ENCODE data around the gene LITAF. TPM values are rescaled to one million over a fixed set of nuclear protein-coding genes. Genes with fewer than 3 reads are reported as not detected.

The LITAF gene
- total RNA-seq, 1 donor from 2014 or later: 55.8 TPM

DNA sequence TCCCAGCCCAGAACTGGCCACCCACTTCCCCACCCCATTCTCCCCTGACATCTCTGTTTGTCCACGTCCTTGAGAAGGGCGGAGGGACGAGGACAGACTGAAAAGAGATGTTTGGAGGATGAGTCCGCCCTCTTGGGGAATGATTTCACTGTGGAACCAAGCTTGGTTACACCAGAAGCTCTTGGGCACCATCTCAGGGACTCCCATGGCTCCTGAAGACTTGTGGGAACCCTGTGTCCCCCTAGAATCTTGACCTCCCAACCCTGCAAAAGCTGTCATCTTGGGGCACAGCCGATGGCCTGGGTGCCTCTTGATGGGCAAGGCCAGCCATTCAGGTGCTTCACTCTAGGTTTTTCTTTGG lies 25.9 kb upstream of the LITAF start:
- Histone ChIP-seq H3K36me3 (ENCODE audit: control insufficient read depth, insufficient read depth, low read length) (no peaks in the 10 kb centered on the region), H3K27me3 (ENCODE audit: control insufficient read depth, insufficient read depth, low read length) (no peaks in the 10 kb centered on the region), H3K4me3 (ENCODE audit: low read depth, low read length) (no peak overlapping the region)
- TF ChIP-seq, protein P1, sequence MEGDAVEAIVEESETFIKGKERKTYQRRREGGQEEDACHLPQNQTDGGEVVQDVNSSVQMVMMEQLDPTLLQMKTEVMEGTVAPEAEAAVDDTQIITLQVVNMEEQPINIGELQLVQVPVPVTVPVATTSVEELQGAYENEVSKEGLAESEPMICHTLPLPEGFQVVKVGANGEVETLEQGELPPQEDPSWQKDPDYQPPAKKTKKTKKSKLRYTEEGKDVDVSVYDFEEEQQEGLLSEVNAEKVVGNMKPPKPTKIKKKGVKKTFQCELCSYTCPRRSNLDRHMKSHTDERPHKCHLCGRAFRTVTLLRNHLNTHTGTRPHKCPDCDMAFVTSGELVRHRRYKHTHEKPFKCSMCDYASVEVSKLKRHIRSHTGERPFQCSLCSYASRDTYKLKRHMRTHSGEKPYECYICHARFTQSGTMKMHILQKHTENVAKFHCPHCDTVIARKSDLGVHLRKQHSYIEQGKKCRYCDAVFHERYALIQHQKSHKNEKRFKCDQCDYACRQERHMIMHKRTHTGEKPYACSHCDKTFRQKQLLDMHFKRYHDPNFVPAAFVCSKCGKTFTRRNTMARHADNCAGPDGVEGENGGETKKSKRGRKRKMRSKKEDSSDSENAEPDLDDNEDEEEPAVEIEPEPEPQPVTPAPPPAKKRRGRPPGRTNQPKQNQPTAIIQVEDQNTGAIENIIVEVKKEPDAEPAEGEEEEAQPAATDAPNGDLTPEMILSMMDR (IDR thresholded peaks at IDR 0.05; ENCODE audit: insufficient read depth, low read length, poor library complexity, severe bottlenecking): no peak
- DNase-seq (ENCODE audit: low read depth): no peak

DNA sequence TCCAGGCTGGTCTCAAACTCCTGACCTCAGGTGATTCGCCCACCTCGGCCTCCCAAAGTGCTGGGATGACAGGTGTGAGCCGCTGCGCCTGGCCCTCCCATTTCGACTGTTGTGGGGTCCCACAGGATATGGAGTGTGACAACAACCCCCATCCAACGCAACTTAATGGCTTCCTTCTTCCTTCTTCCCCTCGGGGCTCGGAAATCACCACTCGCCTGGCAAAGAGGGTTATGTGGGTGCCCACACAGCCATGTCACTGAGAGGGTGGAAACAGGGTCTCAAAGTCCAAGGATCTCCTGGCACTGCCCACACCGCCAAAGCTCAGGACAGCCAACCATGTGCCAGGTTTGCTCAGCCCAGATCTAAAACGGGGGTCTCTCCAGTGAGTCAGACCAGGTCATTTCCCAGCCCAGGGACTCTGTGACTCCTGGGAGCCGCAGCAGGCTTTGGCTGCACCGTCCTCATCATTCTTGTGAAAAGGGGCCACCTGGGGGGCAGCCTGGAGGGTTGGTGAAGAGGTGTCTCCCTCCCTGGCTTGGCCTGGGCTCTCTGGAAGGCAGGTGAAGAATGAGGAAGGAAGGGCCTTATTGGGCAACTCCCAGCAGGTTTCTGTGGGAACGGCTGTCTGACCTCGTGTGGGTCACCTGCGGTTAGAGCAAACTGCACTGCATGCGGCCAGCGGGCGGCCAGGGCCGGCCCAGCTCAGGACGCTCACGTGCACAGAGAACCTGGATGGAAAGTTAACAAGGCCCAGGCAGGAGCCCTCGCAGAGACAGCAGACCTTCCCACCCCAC lies 25.3 kb upstream of the LITAF start:
- H3K27me3 ChIP-seq (ENCODE audit: control insufficient read depth, insufficient read depth, low read length): no peaks in the 10 kb centered on the region
- TF ChIP-seq, protein P1 (IDR thresholded peaks at IDR 0.05; ENCODE audit: insufficient read depth, low read length, poor library complexity, severe bottlenecking): no peak
- H3K4me3 ChIP-seq (ENCODE audit: low read depth, low read length): no peak overlapping the region
- H3K36me3 ChIP-seq (ENCODE audit: control insufficient read depth, insufficient read depth, low read length): no peaks in the 10 kb centered on the region
- peak; percentile 75 for DNase-seq (ENCODE audit: low read depth)

DNA sequence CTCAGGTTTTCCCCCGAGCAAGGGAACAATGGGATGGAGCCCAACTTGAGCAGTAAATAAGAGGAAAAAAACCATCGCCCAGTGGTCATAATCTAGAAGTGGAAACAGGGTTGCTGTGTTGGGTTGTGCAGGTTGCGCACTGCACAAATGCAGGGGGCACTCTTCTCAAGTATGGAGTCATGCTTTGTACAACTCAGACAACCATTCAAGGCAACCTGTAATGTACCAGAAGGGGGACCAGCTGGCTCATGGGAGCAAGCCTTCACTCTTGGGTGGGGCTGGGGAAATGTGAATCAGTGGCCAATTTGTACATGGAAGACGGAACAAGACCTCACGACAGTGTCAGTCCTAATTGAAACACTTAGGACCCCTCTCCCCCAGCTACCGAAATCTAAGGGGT lies 23.9 kb upstream of the LITAF start:
- H3K27me3 ChIP-seq (ENCODE audit: control insufficient read depth, insufficient read depth, low read length): no peaks in the 10 kb centered on the region
- DNase-seq (ENCODE audit: low read depth): no peak
- no peak overlapping the region for H3K4me3 ChIP-seq (ENCODE audit: low read depth, low read length)
- H3K36me3 ChIP-seq (ENCODE audit: control insufficient read depth, insufficient read depth, low read length): no peaks in the 10 kb centered on the region
- TF ChIP-seq, protein P1 (IDR thresholded peaks at IDR 0.05; ENCODE audit: insufficient read depth, low read length, poor library complexity, severe bottlenecking): no peak

DNA sequence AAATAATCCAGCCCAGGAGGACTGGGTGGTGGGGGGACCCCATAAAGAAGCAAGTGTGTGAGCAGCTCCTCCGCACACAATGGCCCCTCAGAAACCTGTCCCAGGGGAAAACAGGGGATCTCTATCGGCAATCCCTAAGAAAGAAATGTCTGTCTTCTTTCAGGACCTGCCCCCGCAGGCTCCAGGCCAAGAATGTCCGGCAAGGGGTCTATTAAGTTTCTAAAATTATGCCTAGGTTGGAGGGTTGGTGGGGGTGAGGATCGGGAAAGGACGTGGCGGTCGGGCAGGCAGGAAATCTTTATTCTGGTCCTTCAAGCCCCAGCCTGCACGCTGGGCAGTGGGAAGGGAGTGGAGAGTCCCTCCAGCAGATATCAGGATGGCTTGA lies 23.4 kb upstream of the LITAF start:
- no peaks in the 10 kb centered on the region for H3K36me3 ChIP-seq (ENCODE audit: control insufficient read depth, insufficient read depth, low read length)
- DNase-seq (ENCODE audit: low read depth): no peak
- TF ChIP-seq, protein P1 (IDR thresholded peaks at IDR 0.05; ENCODE audit: insufficient read depth, low read length, poor library complexity, severe bottlenecking): no peak
- no peaks in the 10 kb centered on the region for H3K27me3 ChIP-seq (ENCODE audit: control insufficient read depth, insufficient read depth, low read length)
- no peak overlapping the region for H3K4me3 ChIP-seq (ENCODE audit: low read depth, low read length)

DNA sequence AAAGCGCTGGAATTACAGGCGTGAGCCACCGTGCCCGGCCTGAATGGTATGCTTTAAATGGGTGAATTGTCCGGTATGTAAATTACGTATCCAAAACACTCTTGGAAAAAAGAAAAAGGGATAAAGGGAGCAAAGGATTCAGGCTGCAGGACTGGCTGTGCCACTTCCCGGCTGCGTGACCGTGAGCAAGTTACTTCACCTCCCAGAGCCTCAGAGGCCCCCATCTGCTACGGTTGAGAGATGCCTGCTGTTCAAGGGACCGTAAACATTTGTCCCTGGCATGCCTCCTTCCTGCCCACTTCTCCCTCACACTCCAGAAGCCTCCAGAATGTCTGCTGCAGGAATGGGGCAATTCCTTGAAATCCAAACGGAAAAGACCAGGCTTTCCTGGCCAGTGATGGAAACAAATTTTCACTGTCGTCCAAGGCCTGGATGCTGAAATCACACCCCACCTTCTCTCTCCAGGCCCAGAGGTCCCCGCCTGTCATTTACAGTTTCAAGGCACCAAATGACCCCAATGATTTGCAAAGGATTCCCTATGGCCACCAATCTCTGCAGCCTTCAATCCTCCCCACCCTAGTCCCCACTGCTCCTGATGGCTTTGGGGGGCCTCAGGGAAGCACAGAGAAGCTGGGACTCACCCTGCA lies 22.9 kb upstream of the LITAF start:
- Histone ChIP-seq H3K27me3 (ENCODE audit: control insufficient read depth, insufficient read depth, low read length) (no peaks in the 10 kb centered on the region), H3K36me3 (ENCODE audit: control insufficient read depth, insufficient read depth, low read length) (no peaks in the 10 kb centered on the region), H3K4me3 (ENCODE audit: low read depth, low read length) (no peak overlapping the region)
- peak; percentile 77 for DNase-seq (ENCODE audit: low read depth)
- TF ChIP-seq, protein P1 (IDR thresholded peaks at IDR 0.05; ENCODE audit: insufficient read depth, low read length, poor library complexity, severe bottlenecking): no peak

All from kidney epithelial cell (primary cell).